SU-DHL-6 (cell line): ENCODE results near the gene REPS2.

Experiments used
- H2AFZ ChIP-seq: fragments of 200-600 bp; sonication (generic); 2 replicates; pipeline ENCODE4 v1.6.1; 2014; ENCODE audit warnings: low read depth, mild to moderate bottlenecking, moderate library complexity, mixed read lengths, antibody characterized with exemption, low read length; ENCODE audit not compliant: severe bottlenecking
- H3F3A ChIP-seq: fragments of 200-600 bp; shearing (Covaris generic); 2 replicates; pipeline ENCODE4 v1.6.0; 2016; ENCODE audit warnings: antibody characterized with exemption, mild to moderate bottlenecking; ENCODE audit not compliant: insufficient read depth
- H3K27ac ChIP-seq: fragments of 200-600 bp; sonication (generic); 2 replicates; pipeline ENCODE4 v1.5.1; 2016; ENCODE audit warnings: low read depth, mild to moderate bottlenecking, low read length, moderate library complexity, mixed read lengths
- H3K27me3 ChIP-seq: fragments of 200-600 bp; sonication (generic), shearing (Covaris generic); 2 replicates; pipeline ENCODE4 v1.6.0; 2014; ENCODE audit warnings: mild to moderate bottlenecking, low read length
- H3K36me3 ChIP-seq: fragments of 200-600 bp; sonication (generic); 2 replicates; pipeline ENCODE4 v1.6.1; 2014; ENCODE audit warnings: mild to moderate bottlenecking, low read length, mixed read lengths
- H3K4me2 ChIP-seq: fragments of 300-600, 200-600 bp; shearing (Covaris generic), sonication (generic); 2 replicates; pipeline ENCODE4 v1.6.0; 2014; ENCODE audit warnings: low read length, low read depth, mild to moderate bottlenecking; ENCODE audit not compliant: poor library complexity, severe bottlenecking
- H3K4me3 ChIP-seq: fragments of 200-600 bp; sonication (generic); 2 replicates; pipeline ENCODE4 v1.5.1; 2014; ENCODE audit warnings: antibody characterized with exemption, low read length, mild to moderate bottlenecking, mixed read lengths; ENCODE audit not compliant: insufficient read depth, poor library complexity, severe bottlenecking
- H3K79me2 ChIP-seq: fragments of 200-600 bp; sonication (generic); 2 replicates; pipeline ENCODE4 v1.6.1; 2014; ENCODE audit warnings: mild to moderate bottlenecking, low read length, moderate library complexity; ENCODE audit not compliant: insufficient read depth
- H3K9ac ChIP-seq: fragments of 200-600 bp; sonication (generic); 2 replicates; pipeline ENCODE4 v1.7.0; 2014; ENCODE audit warnings: mild to moderate bottlenecking, low read length
- H3K9me2 ChIP-seq: fragments of 200-600 bp; sonication (generic); replicated peaks from 2 replicates; pipeline ENCODE4 v1.6.1; 2014; ENCODE audit warnings: low read length; ENCODE audit not compliant: insufficient read depth
- H3K9me3 ChIP-seq: fragments of 200-600 bp; sonication (generic); 2 replicates; pipeline ENCODE4 v1.6.1; 2014; ENCODE audit warnings: low read length, mixed read lengths; ENCODE audit not compliant: insufficient read depth
- H4K20me1 ChIP-seq: fragments of 200-600 bp; sonication (generic); 2 replicates; pipeline ENCODE4 v1.6.1; 2014; ENCODE audit warnings: low read depth, mild to moderate bottlenecking, antibody characterized with exemption, low read length, moderate library complexity, mixed read lengths
- EZH2phosphoT487 ChIP-seq: fragments of 200-600 bp; sonication (generic), shearing (Covaris generic); conservative IDR thresholded peaks from 2 replicates; pipeline ENCODE4 v1.6.1; 2018; ENCODE audit warnings: mild to moderate bottlenecking, antibody characterized with exemption, low read length, moderate library complexity, mixed read lengths
- TF ChIP-seq, protein P1 (sequence below): fragments of 200-600 bp; sonication (generic); IDR thresholded peaks from one replicate; pipeline ENCODE4 v1.5.1; 2017; ENCODE audit warnings: antibody characterized with exemption, mild to moderate bottlenecking, low read length, moderate library complexity; ENCODE audit not compliant: insufficient read depth, poor library complexity, severe bottlenecking

REPS2 gene

GRCh38 chrX:17082831-17083230 is 136.4 kb downstream of the REPS2 start:
- Histone ChIP-seq H4K20me1 (no peaks in the 10 kb centered on the region), H3K9me3 (no peaks in the 10 kb centered on the region), H3K9me2 (no peaks in the 10 kb centered on the region), H3K79me2 (no peaks in the 10 kb centered on the region), H3K27ac (no peak overlapping the region), H3K4me2 (no peak overlapping the region), H3K36me3 (no peaks in the 10 kb centered on the region), H3F3A (no peaks in the 10 kb centered on the region), H3K9ac (no peak overlapping the region), H3K4me3 (no peak overlapping the region), H3K27me3 (no peaks in the 10 kb centered on the region), H2AFZ (no peak overlapping the region)
- TF ChIP-seq, protein P1, sequence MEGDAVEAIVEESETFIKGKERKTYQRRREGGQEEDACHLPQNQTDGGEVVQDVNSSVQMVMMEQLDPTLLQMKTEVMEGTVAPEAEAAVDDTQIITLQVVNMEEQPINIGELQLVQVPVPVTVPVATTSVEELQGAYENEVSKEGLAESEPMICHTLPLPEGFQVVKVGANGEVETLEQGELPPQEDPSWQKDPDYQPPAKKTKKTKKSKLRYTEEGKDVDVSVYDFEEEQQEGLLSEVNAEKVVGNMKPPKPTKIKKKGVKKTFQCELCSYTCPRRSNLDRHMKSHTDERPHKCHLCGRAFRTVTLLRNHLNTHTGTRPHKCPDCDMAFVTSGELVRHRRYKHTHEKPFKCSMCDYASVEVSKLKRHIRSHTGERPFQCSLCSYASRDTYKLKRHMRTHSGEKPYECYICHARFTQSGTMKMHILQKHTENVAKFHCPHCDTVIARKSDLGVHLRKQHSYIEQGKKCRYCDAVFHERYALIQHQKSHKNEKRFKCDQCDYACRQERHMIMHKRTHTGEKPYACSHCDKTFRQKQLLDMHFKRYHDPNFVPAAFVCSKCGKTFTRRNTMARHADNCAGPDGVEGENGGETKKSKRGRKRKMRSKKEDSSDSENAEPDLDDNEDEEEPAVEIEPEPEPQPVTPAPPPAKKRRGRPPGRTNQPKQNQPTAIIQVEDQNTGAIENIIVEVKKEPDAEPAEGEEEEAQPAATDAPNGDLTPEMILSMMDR: no peak
- no peak for TF ChIP-seq EZH2phosphoT487

DNA sequence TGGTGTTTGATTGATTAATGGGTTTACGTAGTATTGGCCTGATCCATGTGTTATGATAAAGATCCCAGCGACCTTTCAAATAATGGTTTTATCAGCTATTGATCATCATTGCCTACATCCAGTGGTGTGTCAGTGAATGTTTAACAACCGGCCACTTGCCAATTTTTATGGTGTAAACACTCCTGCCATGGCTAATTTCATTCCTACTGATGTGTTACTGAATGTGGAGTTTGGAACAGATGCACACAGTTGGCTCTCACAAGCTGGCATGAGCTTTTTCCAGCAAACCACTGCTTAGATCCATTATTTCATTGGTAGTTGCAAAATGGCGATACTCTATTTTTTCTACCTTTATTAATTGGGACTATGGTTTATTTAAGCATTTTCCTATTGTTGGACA is 139.9 kb downstream of the REPS2 start:
- Histone ChIP-seq H4K20me1 (no peaks in the 10 kb centered on the region), H3K27ac (no peak overlapping the region), H3K9me3 (no peaks in the 10 kb centered on the region), H3K9me2 (no peaks in the 10 kb centered on the region), H3K27me3 (no peaks in the 10 kb centered on the region), H2AFZ (no peak overlapping the region), H3K9ac (no peak overlapping the region), H3K4me2 (no peak overlapping the region), H3F3A (no peaks in the 10 kb centered on the region), H3K4me3 (no peak overlapping the region), H3K79me2 (no peaks in the 10 kb centered on the region), H3K36me3 (no peaks in the 10 kb centered on the region)
- TF ChIP-seq EZH2phosphoT487: no peak
- TF ChIP-seq, protein P1: no peak

- Histone ChIP-seq H3K9ac (no peak overlapping the region), H3K36me3 (no peaks in the 10 kb centered on the region), H3K4me3 (no peak overlapping the region), H3K9me2 (no peaks in the 10 kb centered on the region), H3K27me3 (no peaks in the 10 kb centered on the region), H3F3A (no peaks in the 10 kb centered on the region), H3K4me2 (no peak overlapping the region), H3K79me2 (no peaks in the 10 kb centered on the region), H2AFZ (no peak overlapping the region), H4K20me1 (no peaks in the 10 kb centered on the region), H3K27ac (no peak overlapping the region), H3K9me3 (no peaks in the 10 kb centered on the region)
- TF ChIP-seq EZH2phosphoT487: no peak
- TF ChIP-seq, protein P1: no peak
Observed at GRCh38 chrX:17095161-17095560, 148.7 kb downstream of the REPS2 start.
